Measurements from ENCODE around the gene PPP2R5E.

The PPP2R5E gene

DNA sequence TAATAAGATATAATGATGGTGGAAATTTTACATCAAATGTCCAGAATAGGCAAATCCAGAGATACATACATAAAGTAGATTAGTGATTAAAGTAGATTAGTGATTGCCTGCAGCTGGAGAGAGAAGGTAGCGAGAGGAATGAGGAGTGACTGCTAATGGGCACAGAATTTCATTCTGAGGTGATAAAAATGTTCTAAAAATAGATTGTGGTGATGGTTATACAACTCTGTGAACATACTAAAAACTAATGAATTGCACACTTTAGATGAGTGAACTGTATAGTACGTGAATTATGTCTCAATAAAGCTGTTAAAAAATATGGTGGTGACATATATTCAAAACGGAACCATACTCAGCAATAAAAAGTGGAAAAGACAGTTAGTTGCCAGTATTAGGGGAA lies 41.7 kb downstream of the PPP2R5E start:
- Mint-ChIP-seq H3K27me3 (ENCODE audit: low read depth) (no peaks in the 10 kb centered on the region), H3K4me3 (no peak overlapping the region), H3K27ac (no peak overlapping the region), H3K9me3 (no peaks in the 10 kb centered on the region), H3K36me3 (ENCODE audit: low read depth) (peaks cover 16% of the 10 kb centered on the region), H3K4me1 (ENCODE audit: low read depth) (peaks cover 16% of the 10 kb centered on the region)
- no peak for DNase-seq (ENCODE audit: low spot score)

DNA sequence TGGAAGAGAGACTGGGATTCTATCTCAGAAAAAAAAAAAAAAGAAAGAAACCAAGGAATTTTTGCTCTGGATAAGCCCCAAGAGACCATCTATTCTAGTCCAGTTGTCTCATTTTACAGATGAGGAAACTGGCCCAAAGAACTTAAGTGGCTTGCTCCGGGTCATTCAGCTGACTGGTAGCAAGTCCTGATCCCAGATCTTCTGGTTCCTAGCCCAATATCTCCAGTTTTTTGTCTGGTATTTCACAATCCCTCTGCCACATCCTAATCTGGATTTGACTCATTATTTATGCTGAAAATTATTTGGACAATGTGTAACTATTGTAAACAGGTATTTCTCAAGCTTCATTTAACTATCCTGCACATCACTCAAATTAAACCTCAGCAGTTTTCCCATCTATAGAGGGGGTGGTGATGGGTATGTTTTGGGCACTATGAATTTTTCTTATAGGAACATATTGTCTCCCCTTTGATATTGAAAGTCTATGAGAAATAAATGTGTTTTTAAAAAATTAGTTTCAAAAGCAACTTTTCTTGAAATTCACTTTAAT lies 43.4 kb downstream of the PPP2R5E start:
- H3K4me1 Mint-ChIP-seq (ENCODE audit: low read depth): peaks cover 13% of the 10 kb centered on the region
- no peak overlapping the region for H3K4me3 Mint-ChIP-seq
- no peaks in the 10 kb centered on the region for H3K27me3 Mint-ChIP-seq (ENCODE audit: low read depth)
- H3K27ac Mint-ChIP-seq: no peak overlapping the region
- H3K36me3 Mint-ChIP-seq (ENCODE audit: low read depth): peaks cover 11% of the 10 kb centered on the region
- no peaks in the 10 kb centered on the region for H3K9me3 Mint-ChIP-seq
- DNase-seq (ENCODE audit: low spot score): no peak

DNA sequence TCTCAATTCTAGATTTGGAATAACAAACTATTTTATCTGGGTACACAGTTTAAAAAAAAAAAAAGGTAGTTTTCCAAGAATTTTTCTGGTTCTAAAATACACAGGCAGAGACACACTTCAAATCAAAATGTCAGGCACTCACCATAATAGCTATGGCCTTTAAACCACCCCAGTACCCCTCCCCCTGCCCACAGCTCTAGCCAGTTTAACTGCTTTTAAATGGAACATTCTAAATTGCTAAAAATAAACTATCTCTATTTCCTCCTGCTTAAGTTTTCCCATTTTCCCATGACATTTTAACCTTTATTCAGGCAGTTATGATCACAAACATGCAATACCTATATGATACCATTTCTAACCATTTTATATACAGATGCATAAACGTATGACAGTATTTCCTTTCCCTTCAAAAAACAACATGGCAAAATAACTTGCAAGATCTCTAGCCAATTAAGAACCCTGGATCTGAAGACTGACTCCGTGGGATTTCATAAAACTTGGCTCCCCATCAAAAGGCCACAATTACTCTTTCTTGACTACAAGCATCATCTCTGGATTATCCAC lies 46.3 kb downstream of the PPP2R5E start:
- H3K9me3 Mint-ChIP-seq: no peaks in the 10 kb centered on the region
- H3K27ac Mint-ChIP-seq: no peak overlapping the region
- H3K27me3 Mint-ChIP-seq (ENCODE audit: low read depth): no peaks in the 10 kb centered on the region
- H3K4me1 Mint-ChIP-seq (ENCODE audit: low read depth): peaks cover 19% of the 10 kb centered on the region
- H3K4me3 Mint-ChIP-seq: no peak overlapping the region
- peaks cover 12% of the 10 kb centered on the region for H3K36me3 Mint-ChIP-seq (ENCODE audit: low read depth)
- no peak for DNase-seq (ENCODE audit: low spot score)

DNA sequence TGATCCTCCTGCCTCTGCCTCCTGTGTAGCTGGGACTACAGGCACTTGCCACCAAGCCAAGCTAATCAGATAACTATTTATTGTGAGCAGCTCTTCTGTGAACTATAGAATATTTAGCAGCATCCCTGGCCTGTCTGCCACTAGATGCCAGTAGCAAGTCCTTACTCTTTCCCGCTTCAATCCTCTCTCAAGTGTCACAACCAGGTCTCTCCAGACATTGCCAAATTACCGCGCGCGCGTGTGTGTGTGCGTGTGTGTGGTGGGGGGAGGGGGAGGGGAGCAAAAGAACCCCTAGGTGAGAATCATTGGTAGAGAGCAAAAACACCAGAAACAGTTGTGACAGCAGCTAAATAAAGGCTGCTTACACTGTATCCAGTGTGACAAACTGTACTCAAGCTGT lies 49.9 kb downstream of the PPP2R5E start:
- Mint-ChIP-seq H3K27me3 (ENCODE audit: low read depth) (no peaks in the 10 kb centered on the region), H3K36me3 (ENCODE audit: low read depth) (peaks cover 5% of the 10 kb centered on the region), H3K27ac (no peak overlapping the region), H3K4me1 (ENCODE audit: low read depth) (peaks cover 5% of the 10 kb centered on the region), H3K9me3 (no peaks in the 10 kb centered on the region), H3K4me3 (no peak overlapping the region)
- no peak for DNase-seq (ENCODE audit: low spot score)

DNA sequence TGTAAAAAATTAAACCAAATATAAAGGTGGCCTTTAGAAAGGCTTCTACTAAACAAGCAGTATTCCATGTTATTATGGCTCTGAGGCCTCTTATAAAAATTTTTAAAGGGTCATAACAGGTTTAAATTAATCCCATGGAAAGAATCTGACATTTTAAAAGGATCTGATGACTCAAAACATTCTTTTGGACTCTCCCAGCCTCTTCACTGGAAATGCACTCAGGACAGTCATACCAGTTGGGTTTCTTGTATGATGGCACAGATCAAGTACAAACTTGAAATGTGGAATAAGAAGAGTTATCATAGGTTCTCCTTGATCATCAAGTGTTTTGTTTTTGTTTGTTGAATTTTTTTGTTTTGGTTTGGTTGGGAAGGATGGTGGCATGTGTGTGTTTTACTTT lies 50.8 kb downstream of the PPP2R5E start:
- Mint-ChIP-seq H3K4me3 (no peak overlapping the region), H3K36me3 (ENCODE audit: low read depth) (peaks cover 5% of the 10 kb centered on the region), H3K27me3 (ENCODE audit: low read depth) (no peaks in the 10 kb centered on the region), H3K9me3 (no peaks in the 10 kb centered on the region), H3K27ac (no peak overlapping the region), H3K4me1 (ENCODE audit: low read depth) (peaks cover 7% of the 10 kb centered on the region)
- no peak for DNase-seq (ENCODE audit: low spot score)

DNA sequence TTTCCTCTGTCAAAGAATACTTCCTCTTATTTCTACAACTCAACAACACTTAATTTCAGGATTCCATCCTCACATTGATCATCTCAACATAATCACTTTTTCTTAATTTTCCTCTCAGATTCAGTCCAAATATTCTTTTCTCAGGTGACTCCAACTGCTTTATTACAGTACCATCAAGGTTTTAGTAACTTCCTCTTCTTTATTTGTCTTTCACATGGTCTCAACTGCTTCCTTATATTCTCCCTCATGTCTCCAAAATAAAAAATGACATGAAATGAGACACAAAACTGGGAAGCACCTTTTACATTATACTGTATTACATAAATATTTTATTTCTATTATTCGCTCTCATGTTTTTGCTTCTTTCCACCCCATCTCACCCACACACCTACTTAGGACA lies 55.5 kb downstream of the PPP2R5E start:
- Mint-ChIP-seq H3K4me3 (no peak overlapping the region), H3K9me3 (no peaks in the 10 kb centered on the region), H3K27ac (no peak overlapping the region), H3K36me3 (ENCODE audit: low read depth) (peaks cover 2% of the 10 kb centered on the region), H3K27me3 (ENCODE audit: low read depth) (no peaks in the 10 kb centered on the region), H3K4me1 (ENCODE audit: low read depth) (peaks cover 20% of the 10 kb centered on the region)
- no peak for DNase-seq (ENCODE audit: low spot score)

DNA sequence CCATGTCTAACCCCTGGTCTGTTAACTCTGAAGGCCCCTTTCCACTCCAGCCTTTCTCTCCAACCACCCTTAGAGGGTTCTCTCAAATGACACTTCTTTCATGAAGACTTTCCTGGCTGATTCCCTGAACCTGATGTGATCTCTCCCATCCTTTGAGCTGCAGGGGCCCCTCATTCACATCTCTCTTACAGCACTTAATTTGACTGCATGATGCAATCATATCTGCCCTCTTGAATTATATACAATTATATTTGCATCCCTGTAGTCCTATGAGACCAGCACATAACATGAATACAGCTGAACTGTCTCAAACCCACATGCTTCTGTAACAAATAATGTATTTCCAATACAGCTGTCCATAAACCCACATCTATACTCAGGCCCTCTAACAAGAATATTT lies 56.4 kb downstream of the PPP2R5E start:
- DNase-seq (ENCODE audit: low spot score): no peak
- no peaks in the 10 kb centered on the region for H3K9me3 Mint-ChIP-seq
- peaks cover 18% of the 10 kb centered on the region for H3K4me1 Mint-ChIP-seq (ENCODE audit: low read depth)
- H3K36me3 Mint-ChIP-seq (ENCODE audit: low read depth): no peaks in the 10 kb centered on the region
- H3K4me3 Mint-ChIP-seq: no peak overlapping the region
- no peaks in the 10 kb centered on the region for H3K27me3 Mint-ChIP-seq (ENCODE audit: low read depth)
- H3K27ac Mint-ChIP-seq: no peak overlapping the region

DNA sequence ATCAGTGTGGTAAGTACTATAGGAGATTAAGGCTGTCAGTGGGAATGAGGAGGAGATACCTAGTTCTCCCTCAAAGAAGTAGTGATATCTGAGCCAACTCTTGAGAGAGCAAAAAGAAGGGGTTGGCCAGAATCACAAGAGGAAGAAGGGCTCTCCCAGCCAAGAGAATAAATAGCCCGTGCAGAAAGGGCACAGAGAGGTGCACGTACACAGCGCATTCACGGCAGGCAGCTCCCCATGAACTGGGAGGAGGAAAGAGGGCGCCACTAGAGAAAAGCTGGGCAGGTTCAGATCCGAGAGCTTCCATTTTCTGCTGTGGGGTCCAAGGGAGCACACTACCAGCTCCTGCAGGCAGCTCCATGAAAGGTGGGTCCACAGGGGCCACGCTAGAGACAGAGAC lies 59.9 kb downstream of the PPP2R5E start:
- Mint-ChIP-seq H3K9me3 (no peaks in the 10 kb centered on the region), H3K27me3 (ENCODE audit: low read depth) (no peaks in the 10 kb centered on the region), H3K4me1 (ENCODE audit: low read depth) (peaks cover 32% of the 10 kb centered on the region), H3K4me3 (no peak overlapping the region), H3K36me3 (ENCODE audit: low read depth) (peaks cover 5% of the 10 kb centered on the region), H3K27ac (no peak overlapping the region)
- no peak for DNase-seq (ENCODE audit: low spot score)

DNA sequence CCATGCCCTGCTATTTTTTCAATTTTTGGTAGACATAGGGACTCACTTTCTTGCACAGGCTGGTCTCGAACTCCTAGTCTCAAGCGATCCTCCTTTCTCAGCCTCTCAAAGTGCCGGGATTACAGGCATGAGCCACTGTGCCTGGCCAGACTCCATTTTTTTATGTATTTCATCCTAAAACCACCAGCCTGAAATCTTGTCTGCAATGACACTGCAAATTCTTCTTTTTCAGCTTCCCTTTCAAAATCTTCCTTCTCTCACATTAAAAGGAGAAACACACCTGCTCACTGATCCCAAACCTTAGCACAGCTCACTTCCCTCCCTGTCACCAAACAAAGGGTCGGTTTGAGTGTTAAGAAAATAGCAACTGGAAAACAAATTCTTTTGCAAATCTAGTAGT lies 62.6 kb downstream of the PPP2R5E start:
- Mint-ChIP-seq H3K36me3 (ENCODE audit: low read depth) (peaks cover 5% of the 10 kb centered on the region), H3K27ac (no peak overlapping the region), H3K9me3 (no peaks in the 10 kb centered on the region), H3K27me3 (ENCODE audit: low read depth) (no peaks in the 10 kb centered on the region), H3K4me1 (ENCODE audit: low read depth) (peaks cover 46% of the 10 kb centered on the region), H3K4me3 (no peak overlapping the region)
- no peak for DNase-seq (ENCODE audit: low spot score)

DNA sequence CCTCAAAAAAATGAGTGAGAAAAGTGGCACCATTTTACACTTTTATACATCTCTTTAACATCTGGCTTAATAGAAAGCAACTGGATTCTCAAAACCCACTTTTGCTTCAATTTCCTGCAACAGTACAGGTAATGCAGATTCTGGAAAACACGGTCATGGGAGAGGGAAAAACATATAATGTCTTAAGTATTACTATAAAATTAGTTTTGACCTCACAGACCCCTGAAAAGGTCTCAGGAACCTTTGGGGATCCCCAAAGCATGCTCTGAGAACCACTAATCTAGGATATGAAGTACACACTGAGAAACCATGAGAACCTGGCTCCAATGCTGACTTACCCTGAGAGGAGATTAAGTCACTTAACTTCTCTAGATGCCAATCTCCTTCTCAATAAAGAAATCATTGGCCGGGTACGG lies 64.7 kb downstream of the PPP2R5E start:
- H3K4me1 Mint-ChIP-seq (ENCODE audit: low read depth): peaks cover 46% of the 10 kb centered on the region
- H3K4me3 Mint-ChIP-seq: peak overlapping the region; percentile 57

DNA sequence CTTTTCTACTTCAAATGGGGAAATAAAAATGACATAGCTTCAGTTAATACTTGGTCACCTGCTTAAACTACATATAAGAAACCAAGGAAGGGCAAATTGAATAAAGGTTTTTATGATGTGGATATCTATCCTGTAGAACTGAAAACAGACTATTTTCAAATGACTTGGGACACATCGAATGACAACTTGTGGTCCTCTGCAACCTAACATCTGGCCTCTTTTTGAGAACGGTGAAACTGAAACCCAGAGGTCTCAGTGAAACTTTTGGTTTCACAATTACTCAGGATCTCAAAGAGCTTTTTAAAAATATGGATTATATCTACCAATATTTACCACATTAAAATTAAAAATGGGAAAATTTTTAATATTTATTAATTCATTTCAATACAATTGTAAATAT lies 65.2 kb downstream of the PPP2R5E start:
- peaks cover 11% of the 10 kb centered on the region for H3K36me3 Mint-ChIP-seq (ENCODE audit: low read depth)
- peak overlapping the region; percentile 82 for H3K27ac Mint-ChIP-seq
- H3K9me3 Mint-ChIP-seq: no peaks in the 10 kb centered on the region
- H3K4me3 Mint-ChIP-seq: peak overlapping the region; percentile 72
- no peaks in the 10 kb centered on the region for H3K27me3 Mint-ChIP-seq (ENCODE audit: low read depth)
- H3K4me1 Mint-ChIP-seq (ENCODE audit: low read depth): peaks cover 42% of the 10 kb centered on the region
- DNase-seq (ENCODE audit: low spot score): peak; percentile 59

More for the DNA sequence above, 64.7 kb downstream of the PPP2R5E start:
- H3K36me3 Mint-ChIP-seq (ENCODE audit: low read depth): peaks cover 11% of the 10 kb centered on the region
- DNase-seq (ENCODE audit: low spot score): peak; percentile 43
- H3K27ac Mint-ChIP-seq: peak overlapping the region; percentile 73
- H3K27me3 Mint-ChIP-seq (ENCODE audit: low read depth): no peaks in the 10 kb centered on the region
- no peaks in the 10 kb centered on the region for H3K9me3 Mint-ChIP-seq

DNA sequence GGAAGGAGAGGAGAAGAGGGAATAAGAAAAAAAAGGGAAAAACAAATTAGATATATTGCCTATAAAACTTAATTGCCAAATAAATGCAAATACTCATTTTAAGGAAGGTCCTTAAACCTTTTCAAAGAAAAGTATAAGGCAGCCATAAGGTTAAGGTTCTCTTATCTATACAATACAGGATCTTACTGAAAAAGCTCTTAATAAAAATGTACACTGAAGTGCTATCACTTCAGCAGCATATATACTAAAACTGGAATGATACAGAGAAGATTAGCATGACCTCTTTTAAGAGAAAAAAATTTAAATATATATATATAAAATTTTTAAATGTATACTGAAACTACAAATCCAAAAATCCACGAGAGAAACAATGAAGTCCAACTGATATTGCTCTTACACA lies 65.6 kb downstream of the PPP2R5E start:
- H3K36me3 Mint-ChIP-seq (ENCODE audit: low read depth): peaks cover 11% of the 10 kb centered on the region
- no peaks in the 10 kb centered on the region for H3K27me3 Mint-ChIP-seq (ENCODE audit: low read depth)
- H3K4me3 Mint-ChIP-seq: peak overlapping the region; percentile 79
- H3K4me1 Mint-ChIP-seq (ENCODE audit: low read depth): peaks cover 42% of the 10 kb centered on the region
- DNase-seq (ENCODE audit: low spot score): no peak
- H3K9me3 Mint-ChIP-seq: no peaks in the 10 kb centered on the region
- H3K27ac Mint-ChIP-seq: peak overlapping the region; percentile 91

DNA sequence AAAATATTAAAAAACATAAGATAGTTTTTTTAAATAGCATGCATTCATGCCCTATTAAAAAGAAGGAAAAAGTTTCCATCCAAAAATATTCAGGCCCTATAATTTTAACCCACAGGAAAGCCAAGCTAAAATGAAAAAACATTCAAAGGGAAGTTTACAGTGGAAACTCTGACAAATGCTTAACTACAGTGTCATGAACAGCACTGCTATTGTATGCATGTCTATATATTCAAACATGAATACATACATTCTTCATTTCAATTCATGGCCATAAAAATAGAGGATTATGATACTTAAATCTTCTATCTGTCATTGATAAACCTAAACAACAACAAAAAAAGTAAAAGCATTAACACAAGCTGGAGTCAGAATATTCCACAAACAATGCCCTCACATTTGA lies 67.4 kb downstream of the PPP2R5E start:
- H3K4me1 Mint-ChIP-seq (ENCODE audit: low read depth): peaks cover 51% of the 10 kb centered on the region

DNA sequence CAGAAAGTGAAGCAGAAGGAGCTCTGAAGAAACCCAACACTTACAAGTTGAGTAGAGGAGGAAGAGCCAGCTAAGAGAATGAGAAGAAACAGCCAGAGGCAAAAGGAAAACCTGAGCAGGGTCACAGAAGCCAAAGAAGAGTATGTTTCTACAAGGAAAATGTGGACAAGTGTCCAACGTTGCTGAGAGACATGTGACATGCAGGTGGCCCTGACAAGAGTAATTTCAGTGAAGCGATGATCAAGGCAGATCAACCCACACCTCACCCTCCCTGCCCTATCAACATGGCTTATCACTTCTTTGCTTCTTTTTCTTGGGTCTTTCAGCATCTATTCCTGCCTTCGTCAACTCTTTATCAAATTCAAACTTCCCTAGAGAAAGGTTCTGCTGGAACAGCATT lies 68.3 kb downstream of the PPP2R5E start:
- no peak for DNase-seq (ENCODE audit: low spot score)
- Mint-ChIP-seq H3K27ac (no peak overlapping the region), H3K36me3 (ENCODE audit: low read depth) (peaks cover 8% of the 10 kb centered on the region), H3K4me3 (no peak overlapping the region), H3K4me1 (ENCODE audit: low read depth) (peaks cover 50% of the 10 kb centered on the region), H3K9me3 (no peaks in the 10 kb centered on the region), H3K27me3 (ENCODE audit: low read depth) (no peaks in the 10 kb centered on the region)

More for the DNA sequence above, 67.4 kb downstream of the PPP2R5E start:
- Mint-ChIP-seq H3K4me3 (no peak overlapping the region), H3K36me3 (ENCODE audit: low read depth) (peaks cover 10% of the 10 kb centered on the region), H3K27ac (peak overlapping the region; percentile 26), H3K27me3 (ENCODE audit: low read depth) (no peaks in the 10 kb centered on the region), H3K9me3 (no peaks in the 10 kb centered on the region)
- DNase-seq (ENCODE audit: low spot score): no peak

DNA sequence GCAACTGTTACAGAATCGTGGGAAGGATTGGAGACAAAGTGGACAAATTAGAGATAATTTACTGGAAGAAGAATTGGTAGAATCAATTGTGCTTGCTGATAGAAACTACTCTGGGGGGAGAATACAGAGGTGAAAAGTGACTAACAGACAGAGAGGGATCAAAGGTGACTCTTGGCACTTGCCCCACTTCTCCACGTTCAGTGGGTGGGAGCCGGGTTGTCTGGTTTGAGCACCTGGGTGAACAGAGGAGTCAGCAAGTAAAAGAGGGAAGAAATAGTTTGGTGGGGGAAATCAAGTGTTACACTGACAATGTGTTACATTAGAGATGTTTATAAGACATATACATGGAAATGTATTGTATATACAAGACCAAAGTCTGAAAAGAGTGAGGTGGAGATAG lies 69.1 kb downstream of the PPP2R5E start:
- Mint-ChIP-seq H3K4me1 (ENCODE audit: low read depth) (peaks cover 46% of the 10 kb centered on the region), H3K27me3 (ENCODE audit: low read depth) (no peaks in the 10 kb centered on the region), H3K36me3 (ENCODE audit: low read depth) (peaks cover 7% of the 10 kb centered on the region), H3K4me3 (no peak overlapping the region), H3K27ac (no peak overlapping the region), H3K9me3 (no peaks in the 10 kb centered on the region)
- no peak for DNase-seq (ENCODE audit: low spot score)
